Caki2 (cell line): ENCODE data around the gene GTF2IRD1. TPM values are rescaled to one million over a fixed set of nuclear protein-coding genes. Genes with fewer than 3 reads are reported as not detected.
"Not testable (repeated sequence)": the region's sequence is repeated elsewhere in the genome, so short reads cannot be mapped to it uniquely, and the experiment has no call there.

ENCODE experiments used
- DNase-seq: peaks from one replicate; pipeline ENCODE4 v3.0.0-alpha.2; 2015; ENCODE audit warnings: low read depth
- in situ Hi-C: cut with HindIII; loops from 2 replicates; pipeline ENCODE4 v1.10.0; 2016; ENCODE audit warnings: low sequenced_read_pairs, low pct_unique_long_range_greater_than_20kb, mixed read lengths
- total RNA-seq: library from RNA; depleted of rRNA; stranded (reverse); fragments of >200 nt; shearing (Covaris generic); gene quantifications from 2 replicates; pipeline ENCODE4 v1.2.3, GENCODE V29; 2014; ENCODE audit warnings: low replicate concordance

Gene GTF2IRD1
- total RNA-seq, 1 experiment from 2014 or later = 33.4 TPM

GRCh38 chr7:74599244-74599643, 145.5 kb downstream of the GTF2IRD1 start:
- DNase-seq = no peak
- in situ Hi-C loops = no loop called here

- no peak for DNase-seq
- in situ Hi-C loops = no loop called here
These were observed 150.8 kb downstream of the GTF2IRD1 start for GRCh38 chr7:74604326-74605020.

GRCh38 chr7:74606101-74606908, 152.6 kb downstream of the GTF2IRD1 start:
- in situ Hi-C loops = no loop called here
- DNase-seq = no peak

- DNase-seq = no peak
- in situ Hi-C loops = no loop called here
These were observed 153.3 kb downstream of the GTF2IRD1 start for GRCh38 chr7:74606909-74607510.

- peak; percentile 58 for DNase-seq
- in situ Hi-C loops = no loop called here
These were observed 158.5 kb downstream of the GTF2IRD1 start for GRCh38 chr7:74612015-74612829.

GRCh38 chr7:74615933-74616780, 162.5 kb downstream of the GTF2IRD1 start:
- in situ Hi-C loops = no loop called here
- no peak for DNase-seq

- in situ Hi-C loops = no loop called here
- DNase-seq = no peak
These were observed 163.6 kb downstream of the GTF2IRD1 start for GRCh38 chr7:74617180-74617744.

- in situ Hi-C loops = no loop called here
- no peak for DNase-seq
These were observed 165.6 kb downstream of the GTF2IRD1 start for GRCh38 chr7:74619235-74619860.

GRCh38 chr7:74622228-74622749, 168.6 kb downstream of the GTF2IRD1 start:
- no peak for DNase-seq
- in situ Hi-C loops = no loop called here

GRCh38 chr7:74623135-74623534, 169.4 kb downstream of the GTF2IRD1 start:
- in situ Hi-C loops = no loop called here
- DNase-seq = no peak

- in situ Hi-C loops = no loop called here
- DNase-seq = peak; percentile 43
These were observed 171.7 kb downstream of the GTF2IRD1 start for GRCh38 chr7:74625446-74625845.

- in situ Hi-C loops = no loop called here
- no peak for DNase-seq
These were observed 174.1 kb downstream of the GTF2IRD1 start for GRCh38 chr7:74627661-74628411.

GRCh38 chr7:74632505-74632904, 178.8 kb downstream of the GTF2IRD1 start:
- in situ Hi-C loops = no loop called here
- DNase-seq = no peak

- in situ Hi-C loops = no loop called here
- DNase-seq = no peak
These were observed 179.8 kb downstream of the GTF2IRD1 start for GRCh38 chr7:74633451-74633921.

GRCh38 chr7:74637745-74638144, 184.0 kb downstream of the GTF2IRD1 start:
- DNase-seq = no peak
- in situ Hi-C loops = no loop called here

GRCh38 chr7:74650055-74650454, 196.3 kb downstream of the GTF2IRD1 start:
- DNase-seq = peak; percentile 45

More at GRCh38 chr7:74650055-74650454, 196.3 kb downstream of the GTF2IRD1 start:
- in situ Hi-C loops = not testable (repeated sequence)
